Left colon (tissue), 2 donors: ENCODE results near the gene LARP6. TPM values are rescaled to one million over a fixed set of nuclear protein-coding genes. Genes with fewer than 3 reads are reported as not detected.
"Not testable (repeated sequence)": the region's sequence is repeated elsewhere in the genome, so short reads cannot be mapped to it uniquely, and the experiment has no call there.

Experiments used
- ATAC-seq: fragments of 200-7000 bp; cut with Tn5 transposase; one replicate; pipeline ENCODE4 v1.9.1; 2020; ENCODE audit warnings: mild to moderate bottlenecking, moderate library complexity
- DNase-seq, 2 donors: peaks; one replicate each; pipeline ENCODE4 v3.0.0-alpha.2; 2020
- intact Hi-C, 2 donors: fragments of 100-400 bp; cut with DNase I in 1 of 2; cut with micrococcal nuclease in 1 of 2; formaldehyde crosslinking; loops; one replicate each; pipeline versions ENCODE4 v1.11.2 to v1.14.0; 2022; cut with DNase I, micrococcal nuclease
- long read RNA-seq: library from polyadenylated mRNA; unstranded; transcript quantifications from one replicate; pipeline ENCODE4 v2.0.0, GENCODE V29; 2021
- total RNA-seq, 2 donors: library from RNA; stranded (reverse); fragmentation: NEBNext Ultra II Directional; extraction: Animal tissue kit (Norgen Biotek cat#: 25700); gene quantifications; one replicate each; pipeline ENCODE4 v1.2.1, GENCODE V29; 2021
- donor health status: DM: no; HTN: no; CAD: no.
- donor health status: DM: yes; HTN: yes; CAD: no.

Gene LARP6
- 1 to 10 TPM; 1.5 to 3.9 TPM for total RNA-seq
- long read RNA-seq, full-length matches to known transcripts: 1 of 1 reads
- long read RNA-seq, partial matches to known transcripts: 0 of 1 reads
- long read RNA-seq, other reads (novel, unspliced or antisense): 0 of 1 reads

DNA sequence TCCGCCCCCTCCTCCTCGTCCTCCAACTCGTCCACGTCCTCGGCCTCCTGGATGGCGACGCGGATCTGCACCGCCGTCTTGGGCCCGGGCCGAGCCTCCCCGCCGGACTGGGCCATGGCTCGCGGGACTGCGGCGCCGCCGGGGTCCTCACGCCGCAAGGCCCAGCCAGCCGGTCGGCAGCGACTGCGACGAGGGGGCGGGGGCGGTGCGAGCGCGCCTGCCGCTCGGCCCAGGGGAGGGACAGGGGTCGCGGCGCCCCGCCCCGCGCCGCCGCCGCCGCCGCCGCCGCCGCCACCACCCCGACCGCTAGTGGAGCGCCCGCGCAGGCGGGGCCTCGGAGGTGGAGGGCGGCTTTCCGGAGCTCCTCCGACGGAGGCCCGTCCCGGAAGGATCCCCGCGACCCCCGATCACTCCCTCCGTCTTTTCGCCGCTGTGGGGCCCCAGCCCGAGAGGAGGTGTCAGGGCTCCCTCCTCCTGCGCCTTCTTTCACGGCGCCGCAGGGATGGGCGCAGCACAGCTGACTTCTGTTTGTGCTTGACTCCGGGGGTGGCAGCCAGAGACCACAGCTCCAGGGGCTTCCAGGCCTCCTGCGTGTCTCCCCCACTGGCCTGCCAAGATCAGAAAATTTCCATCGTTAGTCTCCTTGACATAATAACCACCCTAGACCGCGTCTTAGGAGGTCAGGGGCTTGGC, at the start of gene LARP6:
Gene LARP6, minus strand, starts transcription at position 185 of the 693 bp plus-strand sequence. Its CDS starts 69 bp downstream, at position 116.
- ATAC-seq (peak; percentile 62), DNase-seq (peak in 1 of 2 donors; percentile 22)
- intact Hi-C loops: no loop called here

- intact Hi-C loops: no loop called here
- no peak for DNase-seq
These were observed 48.1 kb upstream of the LARP6 start for GRCh38 chr15:70902107-70902506.

DNA sequence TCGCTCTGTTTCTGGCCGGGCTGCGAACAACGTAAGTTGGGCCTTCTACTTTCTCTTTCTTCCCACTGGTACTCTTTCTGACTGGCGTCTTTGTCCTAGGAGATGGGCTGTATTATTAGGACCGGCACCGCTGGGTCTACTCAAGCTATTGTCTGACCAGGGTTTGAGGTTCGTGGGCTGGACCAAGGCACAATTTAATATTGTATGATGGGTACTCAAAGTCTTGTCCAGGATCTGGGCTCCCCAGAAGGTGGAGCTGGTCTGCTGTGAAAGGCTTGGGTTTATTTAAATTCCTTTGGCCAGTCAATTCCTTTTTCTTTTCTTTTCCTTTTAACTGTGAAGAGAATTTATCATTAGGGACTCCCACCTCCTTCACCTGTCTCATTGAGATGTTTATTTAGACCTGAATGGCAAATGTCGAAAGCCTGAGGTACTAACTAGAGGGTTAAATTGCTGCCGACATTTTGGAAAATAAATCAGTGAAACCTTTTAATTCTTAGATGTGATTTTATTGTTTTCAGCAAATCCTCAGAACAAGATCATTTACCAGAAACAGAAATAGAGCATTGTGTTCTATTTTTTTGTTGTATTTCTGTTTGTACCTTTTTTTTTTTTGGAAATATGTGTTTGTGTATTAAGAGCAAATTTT, 39.1 kb upstream of the LARP6 start:
- DNase-seq: peak in 1 of 2 donors; percentile 31
- intact Hi-C loops: loop anchor here in 1 of 2 donors (10.0 kb wide), 1 partner anchor 552 kb away; no protein-coding TSS in a partner anchor
- peak; percentile 45 for ATAC-seq

More at GRCh38 chr15:70902107-70902506, 48.1 kb upstream of the LARP6 start:
- ATAC-seq: peak; percentile 98

- DNase-seq (peak; percentile 87 to 88), ATAC-seq (peak; percentile 94)
- intact Hi-C loops: loop anchor here in 1 of 2 donors (10.0 kb wide), 1 partner anchor 553 kb away; no protein-coding TSS in a partner anchor
These were observed 38.3 kb upstream of the LARP6 start, which contains the start of the genes LRRC49 and THAP10 for GRCh38 chr15:70892002-70892911. LRRC49 (plus strand) TSS chr15:70892826; CDS start chr15:70892895, 69 bp downstream. THAP10 (minus strand) TSS chr15:70892433; CDS start chr15:70892272, 161 bp downstream.

GRCh38 chr15:70882361-70882760, 28.4 kb upstream of the LARP6 start:
- no peak for ATAC-seq
- intact Hi-C loops: no loop called here
- DNase-seq: no peak

DNA sequence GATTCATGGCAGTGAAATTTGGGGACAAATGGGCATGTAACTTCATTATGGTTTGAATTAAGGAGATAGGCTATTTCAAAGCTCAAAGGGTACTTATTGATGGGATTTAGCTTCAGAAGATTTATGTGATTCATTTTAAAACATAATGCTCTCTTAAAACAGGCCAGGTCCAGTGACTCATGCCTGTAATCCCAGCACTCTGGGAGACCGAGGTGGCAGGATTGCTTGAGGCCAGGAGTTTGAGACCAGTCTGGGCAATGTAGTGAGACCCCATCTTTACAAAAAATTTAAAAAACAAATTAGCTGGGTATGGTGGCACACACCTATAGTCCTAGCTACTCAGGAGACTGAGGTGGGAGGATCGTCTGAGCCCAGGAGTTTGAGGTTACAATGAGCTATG, 26.8 kb upstream of the LARP6 start:
- intact Hi-C loops: no loop called here

DNA sequence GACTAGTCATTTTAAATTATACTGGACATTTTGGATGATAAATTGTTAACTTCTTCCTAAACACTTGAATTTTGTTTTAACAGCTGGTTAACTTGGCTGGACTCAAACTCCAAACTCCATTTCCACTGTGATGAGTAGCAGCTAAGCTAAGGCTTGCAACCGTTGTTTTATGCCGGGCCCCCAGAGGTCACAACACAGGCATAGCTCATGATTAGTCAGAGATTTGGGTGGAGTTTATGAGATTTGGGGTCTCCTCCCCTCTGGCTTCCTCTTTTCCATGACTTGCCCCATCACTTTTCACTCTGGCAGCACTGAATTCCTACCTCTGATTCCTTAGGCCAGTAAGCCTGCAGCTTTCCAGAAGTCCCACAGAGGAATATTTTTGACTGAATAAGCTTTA, 25.4 kb upstream of the LARP6 start:
- ATAC-seq (no peak), DNase-seq (no peak)
- intact Hi-C loops: no loop called here

More for the DNA sequence above, 26.8 kb upstream of the LARP6 start:
- ATAC-seq (no peak), DNase-seq (no peak)

DNA sequence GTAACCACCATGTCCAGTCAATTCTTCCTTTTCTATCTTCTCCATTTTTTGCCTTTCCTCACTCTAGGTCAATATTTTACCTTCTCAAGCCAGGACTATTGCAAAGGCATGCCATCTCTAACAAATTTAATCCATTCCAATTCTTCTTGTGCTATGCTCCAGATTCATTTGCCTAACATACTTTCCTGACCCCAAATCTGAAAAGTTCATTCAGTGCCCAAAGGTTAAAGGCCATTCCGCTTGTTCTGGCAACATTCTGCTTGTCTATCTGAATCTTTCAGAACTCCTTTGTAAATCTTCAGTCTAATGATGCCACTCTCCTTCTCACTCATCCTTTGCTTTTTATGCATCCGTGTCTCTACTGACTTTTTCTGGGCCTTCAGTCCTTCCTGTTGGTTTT, 22.7 kb upstream of the LARP6 start:
- intact Hi-C loops: no loop called here
- DNase-seq (no peak), ATAC-seq (no peak)

GRCh38 chr15:70876011-70876410, 22.1 kb upstream of the LARP6 start:
- intact Hi-C loops: no loop called here
- no peak for ATAC-seq
- no peak for DNase-seq

- no peak for DNase-seq
- intact Hi-C loops: no loop called here
- no peak for ATAC-seq
These were observed 21.2 kb upstream of the LARP6 start for GRCh38 chr15:70875001-70875782.

- DNase-seq (no peak), ATAC-seq (no peak)
- intact Hi-C loops: no loop called here
These were observed 19.5 kb upstream of the LARP6 start for GRCh38 chr15:70873232-70874054.

- intact Hi-C loops, ATAC-seq, DNase-seq: not testable (repeated sequence)
These were observed 17.5 kb upstream of the LARP6 start for GRCh38 chr15:70871490-70871889.

DNA sequence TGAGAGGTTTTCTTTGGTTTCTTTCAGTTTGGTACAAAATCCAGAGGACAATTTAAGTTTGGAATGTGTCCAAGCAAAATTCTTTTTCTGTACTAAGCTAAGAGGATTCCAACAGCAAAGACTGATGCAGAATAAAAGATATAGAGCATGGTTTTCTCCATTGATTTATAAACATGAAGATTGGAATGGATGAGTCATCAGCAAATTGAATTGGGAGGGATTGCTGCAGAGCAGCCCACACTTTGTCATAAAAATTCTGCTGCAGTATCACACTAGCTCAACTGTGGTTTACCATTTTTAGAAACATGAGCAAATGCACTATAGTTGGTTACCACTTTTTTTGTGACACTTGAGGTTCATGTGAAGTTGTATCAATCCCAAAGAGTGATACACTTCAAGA, 16.1 kb upstream of the LARP6 start:
- intact Hi-C loops: no loop called here
- DNase-seq (no peak), ATAC-seq (no peak)

- intact Hi-C loops: no loop called here
- no peak for DNase-seq
- ATAC-seq: no peak
These were observed 15.4 kb upstream of the LARP6 start for GRCh38 chr15:70869346-70869745.

DNA sequence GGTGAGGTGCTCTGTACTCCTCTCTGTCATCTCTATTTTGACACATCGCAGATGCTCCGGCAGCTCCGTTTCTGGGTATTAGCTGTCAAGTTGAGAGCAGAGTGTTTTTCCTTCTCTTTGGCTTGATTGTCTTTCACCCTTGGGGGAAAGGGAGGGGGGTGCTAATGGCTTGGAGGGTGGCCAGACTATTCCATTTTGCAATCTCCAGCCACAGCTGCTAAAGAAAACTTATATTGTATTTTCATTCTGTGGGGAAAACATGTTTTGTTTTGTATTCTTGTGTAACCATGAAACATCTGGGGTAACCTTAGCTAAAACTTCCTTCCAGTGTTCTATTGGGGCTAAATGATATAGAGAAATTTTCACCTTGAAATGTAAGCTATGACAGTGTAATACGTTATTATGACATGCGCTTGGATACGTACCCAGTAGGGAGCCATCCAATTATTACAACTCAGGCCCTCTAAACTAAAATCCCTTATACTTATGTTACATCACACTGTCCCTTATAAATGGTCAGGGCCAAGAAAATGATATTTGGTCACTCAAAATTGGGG, 14.0 kb upstream of the LARP6 start:
- intact Hi-C loops: no loop called here
- no peak for DNase-seq
- no peak for ATAC-seq

DNA sequence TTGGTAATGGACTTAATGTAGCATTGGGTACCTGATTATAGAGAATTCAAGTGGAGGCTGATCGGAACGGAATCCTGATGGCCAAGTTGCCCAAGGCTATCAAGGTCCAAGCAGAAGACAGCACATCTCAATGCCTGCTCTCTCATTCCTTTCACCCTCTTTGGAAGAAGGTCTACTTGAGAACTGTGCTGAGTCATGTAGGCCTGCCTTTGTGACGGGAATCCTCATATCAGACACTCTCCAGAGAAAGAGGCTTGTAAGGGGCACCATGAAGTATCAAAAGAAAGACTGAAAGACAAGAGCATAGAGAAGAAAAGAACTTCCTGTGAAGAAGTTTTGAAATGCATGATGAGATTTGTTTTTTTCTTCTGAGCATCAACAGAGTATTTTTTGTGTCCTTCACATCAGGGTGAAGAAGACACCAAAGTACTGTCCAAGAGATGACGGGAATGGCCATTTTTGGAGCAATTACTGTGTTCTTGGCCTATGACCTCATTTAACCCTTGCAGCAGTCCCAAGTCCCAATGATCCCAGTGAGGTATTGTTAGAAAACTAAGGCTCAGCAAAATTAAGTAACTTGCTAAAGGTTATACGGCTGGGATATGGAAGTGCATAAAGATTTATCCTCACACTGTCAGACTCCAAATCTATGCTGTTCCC, 13.2 kb upstream of the LARP6 start:
- ATAC-seq (no peak), DNase-seq (no peak)
- intact Hi-C loops: no loop called here
